ENCODE results near the gene PTPRG. TPM values are rescaled to one million over a fixed set of nuclear protein-coding genes. Genes with fewer than 3 reads are reported as not detected.

PTPRG gene
- total and polyA plus RNA-seq, 12 donors = 6.3 to 119 (median 72.2) TPM

DNA sequence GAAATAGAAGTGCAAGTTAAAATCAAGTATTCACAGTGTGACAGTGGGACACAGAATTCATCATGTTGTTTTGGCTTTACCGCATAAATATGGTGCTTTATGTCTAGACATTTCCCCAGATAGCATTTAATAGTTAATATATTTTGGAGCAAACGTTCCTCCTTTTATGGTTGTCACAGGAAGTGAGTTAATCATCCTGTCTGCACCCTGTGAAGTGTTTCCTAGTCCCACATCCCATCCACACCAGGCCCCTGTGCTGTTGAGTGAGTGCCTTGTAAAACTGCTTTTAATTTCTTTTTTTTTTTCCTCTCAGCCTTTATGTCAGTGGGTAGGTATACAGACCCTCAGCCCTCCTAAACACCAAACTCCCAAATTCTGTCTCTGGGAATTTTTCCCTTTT, 418.3 kb downstream of the PTPRG start:
- no peaks in the 10 kb centered on the region for H3K9me3 ChIP-seq (replicated peaks in 1 of 3)
- TF ChIP-seq POLR2A (IDR thresholded peaks at IDR 0.05) = no peak
- TF ChIP-seq, protein P1, sequence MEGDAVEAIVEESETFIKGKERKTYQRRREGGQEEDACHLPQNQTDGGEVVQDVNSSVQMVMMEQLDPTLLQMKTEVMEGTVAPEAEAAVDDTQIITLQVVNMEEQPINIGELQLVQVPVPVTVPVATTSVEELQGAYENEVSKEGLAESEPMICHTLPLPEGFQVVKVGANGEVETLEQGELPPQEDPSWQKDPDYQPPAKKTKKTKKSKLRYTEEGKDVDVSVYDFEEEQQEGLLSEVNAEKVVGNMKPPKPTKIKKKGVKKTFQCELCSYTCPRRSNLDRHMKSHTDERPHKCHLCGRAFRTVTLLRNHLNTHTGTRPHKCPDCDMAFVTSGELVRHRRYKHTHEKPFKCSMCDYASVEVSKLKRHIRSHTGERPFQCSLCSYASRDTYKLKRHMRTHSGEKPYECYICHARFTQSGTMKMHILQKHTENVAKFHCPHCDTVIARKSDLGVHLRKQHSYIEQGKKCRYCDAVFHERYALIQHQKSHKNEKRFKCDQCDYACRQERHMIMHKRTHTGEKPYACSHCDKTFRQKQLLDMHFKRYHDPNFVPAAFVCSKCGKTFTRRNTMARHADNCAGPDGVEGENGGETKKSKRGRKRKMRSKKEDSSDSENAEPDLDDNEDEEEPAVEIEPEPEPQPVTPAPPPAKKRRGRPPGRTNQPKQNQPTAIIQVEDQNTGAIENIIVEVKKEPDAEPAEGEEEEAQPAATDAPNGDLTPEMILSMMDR (IDR thresholded peaks at IDR 0.05) = no peak
- no peak for DNase-seq
- no peak overlapping the region for H3K4me3 ChIP-seq
- H3K27ac ChIP-seq = no peak overlapping the region
- peaks cover 0 to 25% of the 10 kb centered on the region in 2 donors for H3K4me1 ChIP-seq (replicated peaks in 1 of 2)
- intact Hi-C loops (cut with DNase I) = no loop called here
- WGBS, 4 donors = 37 to 46% (median 40%) methylated on average over 2 of the region's 2 CpGs
- H3K36me3 ChIP-seq (replicated peaks in 1 of 2) = no peaks in the 10 kb centered on the region
- no peaks in the 10 kb centered on the region for H3K27me3 ChIP-seq

DNA sequence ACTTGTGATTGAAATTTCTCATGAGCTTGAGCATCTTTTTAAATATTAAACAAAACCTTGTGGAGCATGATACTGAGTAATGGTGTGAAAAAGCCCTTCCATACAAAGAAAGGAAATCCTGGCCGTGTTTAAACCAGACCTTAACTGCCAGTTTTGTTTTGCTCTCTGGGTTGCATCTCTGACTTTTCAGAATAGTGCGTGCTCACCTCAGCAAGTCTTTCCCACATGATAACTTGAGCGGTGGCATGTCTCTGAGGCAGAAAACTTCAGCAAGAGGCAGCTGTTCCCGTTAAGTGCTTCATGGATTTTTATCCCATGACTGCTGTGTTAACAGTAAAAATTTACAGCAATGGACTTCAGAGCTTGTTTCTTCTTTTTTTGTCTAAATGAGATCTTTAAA, 418.7 kb downstream of the PTPRG start:
- no peak overlapping the region for H3K4me3 ChIP-seq
- WGBS, 4 donors = 77 to 90% (median 79%) methylated on average over 4 of the region's 4 CpGs
- peaks cover 0 to 22% of the 10 kb centered on the region in 2 donors for H3K4me1 ChIP-seq (replicated peaks in 1 of 2)
- H3K36me3 ChIP-seq (replicated peaks in 1 of 2) = no peaks in the 10 kb centered on the region
- H3K27ac ChIP-seq = no peak overlapping the region
- TF ChIP-seq POLR2A (IDR thresholded peaks at IDR 0.05) = no peak
- TF ChIP-seq, protein P1 (IDR thresholded peaks at IDR 0.05) = no peak
- no peak for DNase-seq
- H3K27me3 ChIP-seq = no peaks in the 10 kb centered on the region
- H3K9me3 ChIP-seq (replicated peaks in 1 of 3) = no peaks in the 10 kb centered on the region
- intact Hi-C loops (cut with DNase I) = no loop called here

GRCh38 chr3:61981060-61981459, 419.7 kb downstream of the PTPRG start:
- intact Hi-C loops (cut with DNase I) = no loop called here
- Histone ChIP-seq H3K4me3 (no peak overlapping the region), H3K36me3 (replicated peaks in 1 of 2) (no peaks in the 10 kb centered on the region), H3K27me3 (no peaks in the 10 kb centered on the region), H3K27ac (no peak overlapping the region), H3K4me1 (replicated peaks in 1 of 2) (peaks cover 0 to 16% of the 10 kb centered on the region in 2 donors), H3K9me3 (replicated peaks in 1 of 3) (no peaks in the 10 kb centered on the region)
- DNase-seq = no peak
- WGBS, 4 donors = 79 to 93% (median 91%) methylated on average over 6 to 7 of the region's 7 CpGs
- TF ChIP-seq, protein P1 (IDR thresholded peaks at IDR 0.05) = no peak
- no peak for TF ChIP-seq POLR2A (IDR thresholded peaks at IDR 0.05)

DNA sequence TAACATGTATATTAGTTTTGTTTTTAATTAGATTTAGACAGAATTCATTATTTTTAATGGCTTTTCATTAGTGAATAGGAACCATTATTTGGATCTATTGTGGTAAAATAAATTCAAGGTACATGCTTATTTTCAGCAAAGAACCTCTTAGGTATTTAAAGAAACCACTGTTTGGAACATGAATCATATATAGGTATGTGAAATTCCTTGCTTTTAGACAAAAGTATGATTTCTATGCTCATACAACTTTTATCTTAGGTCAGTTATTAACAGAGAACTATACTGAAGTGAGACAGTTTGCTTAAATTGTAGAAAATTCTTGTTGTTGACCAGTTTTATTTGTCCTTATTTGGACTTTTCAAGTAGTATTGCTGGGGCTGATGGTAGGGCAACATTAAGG, 422.1 kb downstream of the PTPRG start:
- no peaks in the 10 kb centered on the region for H3K36me3 ChIP-seq (replicated peaks in 1 of 2)
- H3K27me3 ChIP-seq = no peaks in the 10 kb centered on the region
- no peak for DNase-seq
- intact Hi-C loops (cut with DNase I) = no loop called here
- TF ChIP-seq POLR2A (IDR thresholded peaks at IDR 0.05) = no peak
- TF ChIP-seq, protein P1 (IDR thresholded peaks at IDR 0.05) = no peak
- H3K27ac ChIP-seq = no peak overlapping the region
- peaks cover 0 to 13% of the 10 kb centered on the region in 2 donors for H3K4me1 ChIP-seq (replicated peaks in 1 of 2)
- H3K4me3 ChIP-seq = no peak overlapping the region
- H3K9me3 ChIP-seq (replicated peaks in 1 of 3) = no peaks in the 10 kb centered on the region

All from adrenal gland (tissue), 12 donors.